ENCODE data around the gene TNNT2.

TNNT2 gene

GRCh38 chr1:201399352-201400126, 22.1 kb upstream of the TNNT2 start:
- Histone ChIP-seq H4K20me1 (ENCODE audit: insufficient read depth, low read length) (no peaks in the 10 kb centered on the region), H3K4me3 (ENCODE audit: low read length) (no peak overlapping the region), H3K36me3 (replicated peaks; ENCODE audit: low read depth, low read length) (no peaks in the 10 kb centered on the region), H3K9me3 (ENCODE audit: insufficient read depth, low read length) (no peaks in the 10 kb centered on the region), H3K27ac (ENCODE audit: low read length) (no peak overlapping the region), H3K4me2 (ENCODE audit: low read length) (no peak overlapping the region), H3K9ac (ENCODE audit: low read length) (no peak overlapping the region), H3K27me3 (ENCODE audit: low read depth, low read length) (peaks cover 35% of the 10 kb centered on the region), H2AFZ (ENCODE audit: low read depth, low read length) (no peak overlapping the region), H3K79me2 (ENCODE audit: low read length) (no peaks in the 10 kb centered on the region), H3K4me1 (ENCODE audit: low read length) (peaks cover 17% of the 10 kb centered on the region)
- TF ChIP-seq CTCF (IDR thresholded peaks at IDR 0.05; ENCODE audit: low read depth, low read length), result no peak
- no peak for TF ChIP-seq EZH2phosphoT487 (IDR thresholded peaks at IDR 0.05; ENCODE audit: low read depth)

DNA sequence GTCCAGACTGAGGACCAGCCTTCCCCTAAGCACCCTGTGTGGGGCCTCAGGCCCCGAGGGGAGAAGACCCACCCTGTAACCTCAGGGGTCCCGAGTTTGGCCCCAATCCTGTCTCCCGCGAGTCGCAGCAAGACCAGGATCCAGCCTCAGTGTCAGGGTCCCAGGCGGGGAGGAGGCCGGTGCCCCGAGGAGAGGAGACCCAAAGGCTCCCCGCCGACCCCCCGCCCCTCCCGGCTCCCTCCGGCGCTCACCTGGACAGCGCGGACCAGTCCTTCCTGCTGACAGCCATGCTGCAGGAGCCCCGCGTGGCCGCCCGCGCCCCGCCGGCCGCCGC, 21.5 kb upstream of the TNNT2 start, which contains the start of gene LAD1:
LAD1 (minus strand) TSS at position 307 of the 334 bp plus-strand sequence; CDS start at position 289, 18 bp downstream.
- Histone ChIP-seq H3K27ac (ENCODE audit: low read length) (no peak within 1 kb of the TSS), H3K4me3 (ENCODE audit: low read length) (no peak within 1 kb of the TSS), H3K27me3 (ENCODE audit: low read depth, low read length) (peaks cover 39% of the 10 kb centered on the region), H2AFZ (ENCODE audit: low read depth, low read length) (no peak within 1 kb of the TSS), H3K9ac (ENCODE audit: low read length) (no peak within 1 kb of the TSS), H3K4me2 (ENCODE audit: low read length) (no peak within 1 kb of the TSS), H4K20me1 (ENCODE audit: insufficient read depth, low read length) (no peaks in the 10 kb centered on the region), H3K9me3 (ENCODE audit: insufficient read depth, low read length) (no peaks in the 10 kb centered on the region), H3K79me2 (ENCODE audit: low read length) (no peaks in the 10 kb centered on the region), H3K36me3 (replicated peaks; ENCODE audit: low read depth, low read length) (no peaks in the 10 kb centered on the region), H3K4me1 (ENCODE audit: low read length) (peaks cover 11% of the 10 kb centered on the region)
- TF ChIP-seq CTCF (IDR thresholded peaks at IDR 0.05; ENCODE audit: low read depth, low read length) (no peak), EZH2phosphoT487 (IDR thresholded peaks at IDR 0.05; ENCODE audit: low read depth) (no peak)

GRCh38 chr1:201397675-201398074, 20.2 kb upstream of the TNNT2 start:
- Histone ChIP-seq H3K9ac (ENCODE audit: low read length) (no peak overlapping the region), H3K4me3 (ENCODE audit: low read length) (no peak overlapping the region), H3K4me2 (ENCODE audit: low read length) (no peak overlapping the region), H2AFZ (ENCODE audit: low read depth, low read length) (no peak overlapping the region), H3K4me1 (ENCODE audit: low read length) (peaks cover 8% of the 10 kb centered on the region; the same call in 1 of the 2 replicates), H3K36me3 (replicated peaks; ENCODE audit: low read depth, low read length) (no peaks in the 10 kb centered on the region), H4K20me1 (ENCODE audit: insufficient read depth, low read length) (no peaks in the 10 kb centered on the region), H3K27me3 (ENCODE audit: low read depth, low read length) (peaks cover 29% of the 10 kb centered on the region), H3K27ac (ENCODE audit: low read length) (no peak overlapping the region), H3K79me2 (ENCODE audit: low read length) (no peaks in the 10 kb centered on the region), H3K9me3 (ENCODE audit: insufficient read depth, low read length) (no peaks in the 10 kb centered on the region)
- no peak for TF ChIP-seq CTCF (IDR thresholded peaks at IDR 0.05; ENCODE audit: low read depth, low read length)
- no peak for TF ChIP-seq EZH2phosphoT487 (IDR thresholded peaks at IDR 0.05; ENCODE audit: low read depth)

GRCh38 chr1:201396861-201397464, 19.5 kb upstream of the TNNT2 start:
- H3K27me3 ChIP-seq (ENCODE audit: low read depth, low read length), result peaks cover 23% of the 10 kb centered on the region; the same call in 1 of the 2 replicates
- peaks cover 13% of the 10 kb centered on the region for H3K4me1 ChIP-seq (ENCODE audit: low read length)
- no peaks in the 10 kb centered on the region for H3K79me2 ChIP-seq (ENCODE audit: low read length)
- H3K9me3 ChIP-seq (ENCODE audit: insufficient read depth, low read length), result no peaks in the 10 kb centered on the region
- H3K4me3 ChIP-seq (ENCODE audit: low read length), result no peak overlapping the region
- no peak overlapping the region for H2AFZ ChIP-seq (ENCODE audit: low read depth, low read length)
- H4K20me1 ChIP-seq (ENCODE audit: insufficient read depth, low read length), result no peaks in the 10 kb centered on the region
- H3K4me2 ChIP-seq (ENCODE audit: low read length), result no peak overlapping the region
- no peaks in the 10 kb centered on the region for H3K36me3 ChIP-seq (replicated peaks; ENCODE audit: low read depth, low read length)
- no peak overlapping the region for H3K27ac ChIP-seq (ENCODE audit: low read length)
- TF ChIP-seq EZH2phosphoT487 (IDR thresholded peaks at IDR 0.05; ENCODE audit: low read depth), result no peak
- no peak overlapping the region for H3K9ac ChIP-seq (ENCODE audit: low read length)

Data from OCI-LY3 (cell line).